Keratinocyte (primary cell): ENCODE data around the gene SH2D5.

Source experiments
- EZH2 ChIP-seq: IDR thresholded peaks from one replicate; pipeline ENCODE4 v1.6.1; 2012; ENCODE audit warnings: inconsistent platforms, mild to moderate bottlenecking, low read length, moderate library complexity
- TF ChIP-seq, protein P1 (sequence below), 3 experiments: IDR thresholded peaks in 1 of 3; conservative IDR thresholded peaks in 1 of 3; optimal IDR thresholded peaks in 1 of 3; 2 replicates in 2 of 3; 3 replicates in 1 of 3; pipeline versions ENCODE3 to v1.5.1; 2011; ENCODE audit warnings: low read length in 3 of 3, mild to moderate bottlenecking in 3 of 3, moderate library complexity in 2 of 3, control low read depth in 1 of 3, inconsistent platforms in 1 of 3; ENCODE audit not compliant: insufficient read depth in 2 of 3; ENCODE audit errors: extremely low read depth in 1 of 3

- no peak for TF ChIP-seq EZH2
- TF ChIP-seq, protein P1, sequence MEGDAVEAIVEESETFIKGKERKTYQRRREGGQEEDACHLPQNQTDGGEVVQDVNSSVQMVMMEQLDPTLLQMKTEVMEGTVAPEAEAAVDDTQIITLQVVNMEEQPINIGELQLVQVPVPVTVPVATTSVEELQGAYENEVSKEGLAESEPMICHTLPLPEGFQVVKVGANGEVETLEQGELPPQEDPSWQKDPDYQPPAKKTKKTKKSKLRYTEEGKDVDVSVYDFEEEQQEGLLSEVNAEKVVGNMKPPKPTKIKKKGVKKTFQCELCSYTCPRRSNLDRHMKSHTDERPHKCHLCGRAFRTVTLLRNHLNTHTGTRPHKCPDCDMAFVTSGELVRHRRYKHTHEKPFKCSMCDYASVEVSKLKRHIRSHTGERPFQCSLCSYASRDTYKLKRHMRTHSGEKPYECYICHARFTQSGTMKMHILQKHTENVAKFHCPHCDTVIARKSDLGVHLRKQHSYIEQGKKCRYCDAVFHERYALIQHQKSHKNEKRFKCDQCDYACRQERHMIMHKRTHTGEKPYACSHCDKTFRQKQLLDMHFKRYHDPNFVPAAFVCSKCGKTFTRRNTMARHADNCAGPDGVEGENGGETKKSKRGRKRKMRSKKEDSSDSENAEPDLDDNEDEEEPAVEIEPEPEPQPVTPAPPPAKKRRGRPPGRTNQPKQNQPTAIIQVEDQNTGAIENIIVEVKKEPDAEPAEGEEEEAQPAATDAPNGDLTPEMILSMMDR (optimal IDR thresholded peaks at IDR 0.05 in 1 of 3, IDR thresholded peaks at IDR 0.05 in 1 of 3, conservative IDR thresholded peaks at IDR 0.05 in 1 of 3; ENCODE audit: extremely low read depth in 1 of 3, insufficient read depth in 2 of 3, low read length in 3 of 3) = peak in 1 of 3 experiments; percentile 18
These were observed 4.7 kb downstream of the SH2D5 start for GRCh38 chr1:20727746-20728316.
